Nephron (organoid): Measurements from ENCODE around the gene TBC1D8.
A peak's percentile ranks its signal among the peaks of the same experiment; 100 is the strongest.

Experiments
- H3K27ac Mint-ChIP-seq, 3 experiments: 2 replicates each; pipeline ENCODE4 v1.8.0; 2020; ENCODE audit warnings: mixed read lengths in 3 of 3, mild to moderate bottlenecking in 2 of 3, moderate library complexity in 1 of 3
- H3K27me3 Mint-ChIP-seq: 2 replicates; pipeline ENCODE4 v1.8.0; 2021; ENCODE audit warnings: low read depth, mild to moderate bottlenecking, moderate library complexity, mixed read lengths
- H3K36me3 Mint-ChIP-seq: 2 replicates; pipeline ENCODE4 v1.8.0; 2020; ENCODE audit warnings: low read depth, mixed read lengths
- H3K4me1 Mint-ChIP-seq: 2 replicates; pipeline ENCODE4 v1.8.0; 2020; ENCODE audit warnings: mixed read lengths
- H3K4me3 Mint-ChIP-seq, 3 experiments: 2 replicates each; pipeline ENCODE4 v1.8.0; 2020; ENCODE audit warnings: mild to moderate bottlenecking in 3 of 3, mixed read lengths in 3 of 3, moderate library complexity in 2 of 3
- H3K9me3 Mint-ChIP-seq: 2 replicates; pipeline ENCODE4 v1.8.0; 2020; ENCODE audit warnings: mixed read lengths
- CTCF ChIP-seq, 3 experiments: fragments of 200-600 bp; sonication (generic); IDR thresholded peaks; one replicate each; pipeline ENCODE4 v1.5.0; 2021; ENCODE audit warnings: antibody characterized with exemption in 3 of 3; ENCODE audit not compliant: unreplicated experiment in 3 of 3

Gene TBC1D8

DNA sequence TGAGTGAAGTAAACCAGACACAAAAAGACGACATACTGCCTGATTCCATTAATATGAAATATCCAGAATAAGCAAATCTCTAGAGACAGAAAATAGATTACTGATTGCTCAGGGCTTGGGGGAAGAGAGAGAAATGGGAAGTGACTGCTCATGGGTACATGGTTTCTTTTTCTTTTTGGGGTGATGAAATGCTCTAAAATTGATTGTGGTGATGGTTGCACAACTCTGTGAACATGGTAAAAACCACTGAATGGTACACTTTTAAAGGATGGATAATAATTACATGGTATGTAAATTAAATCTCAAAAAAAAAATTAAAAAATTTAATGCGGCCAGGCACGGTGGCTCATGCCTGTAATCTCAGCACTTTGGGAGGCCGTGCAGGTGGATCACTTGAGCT is 109.8 kb downstream of the TBC1D8 start:
- Mint-ChIP-seq H3K9me3 (no peaks in the 10 kb centered on the region), H3K4me3 (no peak overlapping the region), H3K4me1 (no peaks in the 10 kb centered on the region), H3K27ac (no peak overlapping the region), H3K27me3 (no peaks in the 10 kb centered on the region), H3K36me3 (peaks cover 33% of the 10 kb centered on the region)
- no peak for TF ChIP-seq CTCF (IDR thresholded peaks at IDR 0.05; ENCODE audit: unreplicated experiment in 3 of 3)

DNA sequence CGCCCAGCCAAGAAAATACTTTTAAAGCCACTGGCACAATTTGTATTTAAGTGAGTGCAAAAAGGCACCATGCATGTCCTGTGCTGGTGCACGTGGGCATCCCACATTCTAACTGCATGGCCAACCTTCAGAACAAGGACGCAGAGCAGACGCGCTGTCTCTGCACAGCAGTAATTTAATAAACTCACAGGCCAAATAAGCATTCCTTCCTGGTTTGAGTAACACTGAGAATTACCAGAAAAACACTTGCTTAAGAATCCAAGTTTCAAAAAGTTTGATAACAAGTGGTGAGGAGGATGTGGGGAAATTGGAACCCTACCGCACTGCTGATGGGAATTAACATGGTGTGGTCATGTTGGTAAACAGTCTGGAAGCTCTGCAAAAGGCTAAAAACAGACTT is 110.4 kb downstream of the TBC1D8 start:
- Mint-ChIP-seq H3K36me3 (peaks cover 30% of the 10 kb centered on the region), H3K4me3 (no peak overlapping the region), H3K9me3 (no peaks in the 10 kb centered on the region), H3K4me1 (no peaks in the 10 kb centered on the region), H3K27me3 (no peaks in the 10 kb centered on the region), H3K27ac (no peak overlapping the region)
- no peak for TF ChIP-seq CTCF (IDR thresholded peaks at IDR 0.05; ENCODE audit: unreplicated experiment in 3 of 3)

DNA sequence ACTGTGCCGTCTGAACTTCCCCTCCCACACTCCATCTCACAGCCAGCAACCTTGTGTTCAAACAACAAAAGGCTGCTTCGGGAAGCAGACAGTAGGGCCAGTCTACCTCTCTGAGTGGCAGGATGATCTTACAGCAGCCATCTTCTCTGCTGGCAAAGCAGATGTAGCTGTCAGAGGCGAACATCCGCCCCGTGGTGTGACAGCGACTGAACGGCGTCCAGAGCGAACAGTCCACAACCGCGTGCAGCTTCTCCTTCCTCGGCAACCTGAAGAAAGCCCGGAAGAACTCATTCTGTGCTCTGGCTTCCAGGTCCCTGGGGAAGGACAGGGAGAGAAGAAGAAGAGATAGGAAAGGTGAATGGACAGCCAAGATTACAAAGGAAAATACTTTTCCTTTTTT is 111.1 kb downstream of the TBC1D8 start:
- H3K36me3 Mint-ChIP-seq, result peaks cover 33% of the 10 kb centered on the region

DNA sequence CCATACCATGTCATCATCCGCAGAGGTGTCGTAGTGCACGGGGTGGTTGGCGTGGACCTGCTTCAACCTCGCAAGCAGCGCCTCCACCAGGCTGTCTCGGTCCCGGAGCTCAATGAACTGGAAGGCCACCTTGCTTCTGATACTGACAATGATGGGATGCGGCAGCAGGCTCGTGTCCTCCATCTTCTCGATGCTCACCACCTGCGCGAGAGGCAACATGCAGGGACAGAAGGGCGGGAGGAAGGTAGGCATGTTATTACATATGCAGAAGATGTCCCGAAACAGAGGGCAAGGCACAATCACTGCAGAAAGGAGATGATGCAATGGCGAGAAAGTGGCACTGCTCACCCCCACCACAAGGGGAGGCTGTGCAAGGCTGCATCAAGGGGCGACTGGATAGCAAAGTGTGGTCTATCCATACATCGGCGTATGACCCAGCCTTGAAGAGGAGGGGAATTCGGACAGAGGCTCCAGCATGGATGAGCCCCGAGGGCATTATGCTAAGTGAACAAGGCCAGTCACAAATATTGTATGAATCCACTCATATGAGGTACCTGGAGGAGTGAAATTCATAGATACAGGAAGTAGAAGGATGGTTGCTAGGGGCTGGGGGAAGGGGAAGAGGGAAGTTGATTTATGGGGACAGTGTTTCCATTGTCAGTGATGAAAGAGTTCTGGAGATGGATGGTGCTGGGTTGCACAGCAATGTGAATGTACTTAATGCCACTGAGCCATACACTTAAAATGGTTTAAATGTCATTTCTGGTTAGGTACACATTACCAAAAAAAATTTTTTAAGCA is 112.5 kb downstream of the TBC1D8 start:
- no peaks in the 10 kb centered on the region for H3K27me3 Mint-ChIP-seq
- no peak overlapping the region for H3K27ac Mint-ChIP-seq
- no peaks in the 10 kb centered on the region for H3K4me1 Mint-ChIP-seq
- H3K4me3 Mint-ChIP-seq, result no peak overlapping the region
- H3K9me3 Mint-ChIP-seq, result no peaks in the 10 kb centered on the region
- no peak for TF ChIP-seq CTCF (IDR thresholded peaks at IDR 0.05; ENCODE audit: unreplicated experiment in 3 of 3)
- peaks cover 33% of the 10 kb centered on the region for H3K36me3 Mint-ChIP-seq

More for the DNA sequence above, 111.1 kb downstream of the TBC1D8 start:
- Mint-ChIP-seq H3K27me3 (no peaks in the 10 kb centered on the region), H3K4me3 (no peak overlapping the region), H3K9me3 (no peaks in the 10 kb centered on the region), H3K4me1 (no peaks in the 10 kb centered on the region), H3K27ac (no peak overlapping the region)
- no peak for TF ChIP-seq CTCF (IDR thresholded peaks at IDR 0.05; ENCODE audit: unreplicated experiment in 3 of 3)

- Mint-ChIP-seq H3K9me3 (no peaks in the 10 kb centered on the region), H3K36me3 (peaks cover 43% of the 10 kb centered on the region), H3K4me3 (no peak overlapping the region), H3K27me3 (no peaks in the 10 kb centered on the region), H3K27ac (no peak overlapping the region), H3K4me1 (no peaks in the 10 kb centered on the region)
- TF ChIP-seq CTCF (IDR thresholded peaks at IDR 0.05; ENCODE audit: unreplicated experiment in 3 of 3), result no peak
These were observed 113.9 kb downstream of the TBC1D8 start for GRCh38 chr2:101037161-101037755.

- no peak overlapping the region for H3K4me3 Mint-ChIP-seq
- no peak overlapping the region for H3K27ac Mint-ChIP-seq
- no peaks in the 10 kb centered on the region for H3K9me3 Mint-ChIP-seq
- no peaks in the 10 kb centered on the region for H3K27me3 Mint-ChIP-seq
- peak; percentile 54 to 69 (median 55) for TF ChIP-seq CTCF (IDR thresholded peaks at IDR 0.05; ENCODE audit: unreplicated experiment in 3 of 3)
- no peaks in the 10 kb centered on the region for H3K4me1 Mint-ChIP-seq
- H3K36me3 Mint-ChIP-seq, result peaks cover 48% of the 10 kb centered on the region
These were observed 114.6 kb downstream of the TBC1D8 start for GRCh38 chr2:101036562-101036961.
